K562 (cell line): ENCODE results near the gene MAP3K4. TPM values are rescaled to one million over a fixed set of nuclear protein-coding genes. Genes with fewer than 3 reads are reported as not detected.

Experiments used
- ATAC-seq: fragments of 200-7000 bp; cut with Tn5 transposase; 3 replicates; pipeline ENCODE4 v1.9.1; 2020; ENCODE audit warnings: moderate library complexity
- BruUV-seq: library from RNA; stranded (reverse); fragments of 400-500 nt; replicated peaks from 2 replicates; lab custom pipeline; 2021; lab: Mats Ljungman, UMichigan
- CTCF ChIA-PET: fragments of 300-600 bp; formaldehyde crosslinking; extraction: SDS; loops from one replicate; lab custom pipeline; 2021; ENCODE audit warnings: low intra/inter-chr PET ratio; lab: Yijun Ruan, JAX
- POLR2A ChIA-PET: fragments of 300-600, 350-650 bp; sonication (Branson Sonifier 250); formaldehyde crosslinking; extraction: SDS; loops from one replicate; lab custom pipeline; 2021; ENCODE audit warnings: antibody characterized with exemption, inconsistent platforms; lab: Yijun Ruan, JAX
- DNase-seq, 4 experiments: peaks; one replicate each; pipeline versions ENCODE4 v3.0.0 to v3.0.0-alpha.2; 2011 to 2018; ENCODE audit warnings: low spot score in 3 of 4, mixed read lengths in 3 of 4; ENCODE audit errors: extremely low read depth in 1 of 4
- FAIRE-seq: peaks from 2 replicates; lab custom pipeline; 2011; peaks lifted over from hg19 to GRCh38; lab: Jason Lieb, UNC
- H2AFZ ChIP-seq: 2 replicates; pipeline ENCODE4 v1.6.0; 2011; ENCODE audit warnings: low read depth, low read length, control low read depth, inconsistent platforms
- H3K27ac ChIP-seq: fragments of 200-600 bp; 3 replicates; pipeline ENCODE4 v1.8.0; 2011; ENCODE audit warnings: low read depth, mild to moderate bottlenecking, control low read depth, inconsistent platforms, low read length, moderate library complexity, mixed read lengths; ENCODE audit errors: extremely low read depth
- H3K27me3 ChIP-seq, 2 experiments: fragments of 300-600 bp in 1 of 2; 2 replicates in 1 of 2; 3 replicates in 1 of 2; pipeline versions ENCODE4 v1.6.0 to v1.8.0; 2011; ENCODE audit warnings: inconsistent platforms in 2 of 2, low read length in 2 of 2, mild to moderate bottlenecking in 1 of 2, mixed read lengths in 1 of 2, moderate library complexity in 1 of 2; ENCODE audit not compliant: control insufficient read depth in 2 of 2, insufficient read depth in 2 of 2
- H3K36me3 ChIP-seq: fragments of 300-600 bp; 3 replicates; pipeline ENCODE4 v1.8.0; 2011; ENCODE audit warnings: mild to moderate bottlenecking, low read length, inconsistent platforms; ENCODE audit not compliant: control insufficient read depth, insufficient read depth
- H3K4me1 ChIP-seq, 2 experiments: fragments of 200-600 bp in 1 of 2; replicated peaks in 1 of 2; 2 replicates in 1 of 2; 3 replicates in 1 of 2; pipeline versions ENCODE4 v1.5.1 to v1.8.0; 2011; ENCODE audit warnings: inconsistent platforms in 2 of 2, low read length in 2 of 2, mild to moderate bottlenecking in 1 of 2, mixed read lengths in 1 of 2, moderate library complexity in 1 of 2; ENCODE audit not compliant: control insufficient read depth in 2 of 2, insufficient read depth in 2 of 2
- H3K4me2 ChIP-seq: 2 replicates; pipeline ENCODE4 v1.6.1; 2011; ENCODE audit warnings: low read length, control low read depth, inconsistent platforms, mixed read lengths; ENCODE audit not compliant: insufficient read depth
- H3K4me3 ChIP-seq: fragments of 200-600 bp; sonication (generic), shearing (Covaris generic); 2 replicates; pipeline ENCODE4 v1.5.1; 2016; ENCODE audit warnings: control low read depth, inconsistent platforms
- H3K79me2 ChIP-seq: fragments of 200-600 bp; 3 replicates; pipeline ENCODE4 v1.8.0; 2011; ENCODE audit warnings: low read length, inconsistent platforms; ENCODE audit not compliant: control insufficient read depth, insufficient read depth
- H3K9ac ChIP-seq, 2 experiments: 2 replicates each; pipeline versions ENCODE4 v1.6.0 to v1.6.1; 2011; ENCODE audit warnings: low read depth in 2 of 2, low read length in 2 of 2, control low read depth in 1 of 2, inconsistent platforms in 1 of 2, mild to moderate bottlenecking in 1 of 2, mixed read lengths in 1 of 2; ENCODE audit not compliant: insufficient read depth in 1 of 2
- H3K9me1 ChIP-seq: one replicate; pipeline ENCODE4 v1.6.0; 2011; ENCODE audit warnings: inconsistent platforms, mild to moderate bottlenecking, low read length, moderate library complexity; ENCODE audit not compliant: control insufficient read depth, insufficient read depth
- H3K9me3 ChIP-seq: replicated peaks from 2 replicates; pipeline ENCODE4 v1.5.1; 2011; ENCODE audit warnings: low read depth, low read length, inconsistent platforms; ENCODE audit not compliant: control insufficient read depth, insufficient read depth
- H4K20me1 ChIP-seq: replicated peaks from 2 replicates; pipeline ENCODE4 v1.6.1; 2011; ENCODE audit warnings: low read length, inconsistent platforms, mixed read lengths; ENCODE audit not compliant: control insufficient read depth, insufficient read depth
- LCOR ChIP-seq: sonication (generic); formaldehyde crosslinking; IDR thresholded peaks from 2 replicates; pipeline ENCODE4 v1.8.0; 2022; ENCODE audit warnings: mild to moderate bottlenecking, missing genetic modification reagents
- MEF2D ChIP-seq: conservative IDR thresholded peaks from 2 replicates; pipeline ENCODE4 v1.6.1; 2016; ENCODE audit warnings: low read depth, missing genetic modification characterization, missing compliant biosample characterization
- POLR2G ChIP-seq: fragments of 200-400 bp; formaldehyde crosslinking; IDR thresholded peaks from 2 replicates; pipeline ENCODE4 v1.6.1; 2017; ENCODE audit warnings: low read depth, mild to moderate bottlenecking, antibody characterized with exemption, low read length, moderate library complexity
- USF1 ChIP-seq: sonication (generic); formaldehyde crosslinking; IDR thresholded peaks from 2 replicates; pipeline ENCODE4 v1.9.0; 2022; ENCODE audit warnings: mild to moderate bottlenecking, missing genetic modification reagents
- USF2 ChIP-seq: sonication (generic); formaldehyde crosslinking; IDR thresholded peaks from 2 replicates; pipeline ENCODE4 v1.5.0; 2020; ENCODE audit warnings: missing genetic modification reagents
- WGBS: fragments of 100-300 bp; shearing (Covaris generic); methylation state at CpG from one replicate; pipeline ENCODE4 v1.1.6; 2016; ENCODE audit warnings: low coverage, mixed read lengths; ENCODE audit not compliant: insufficient coverage; ENCODE audit errors: missing lambda C conversion rate; 5-methylcytosine and 5-hydroxymethylcytosine counted together
- in situ Hi-C: fragments of 300-500 bp; cut with MboI; formaldehyde crosslinking; loops from 4 replicates; pipeline ENCODE4 v1.15.0; 2018; ENCODE audit warnings: inconsistent platforms, mixed read lengths
- intact Hi-C: fragments of 100-400 bp; cut with micrococcal nuclease; formaldehyde crosslinking; loops from 2 replicates; pipeline ENCODE4 v1.14.2; 2022
- polyA plus RNA-seq, 8 experiments: library from polyadenylated mRNA; depleted of rRNA in 4 of 8; stranded (reverse) in 5 of 8; unstranded in 3 of 8; fragments of >200 nt; fragmentation: Nextera tagmentation in 2 of 8; fragmentation: Illumina TruSeq in 1 of 8; extraction: Ambion mirVana in 2 of 8; extraction: Trizol in 1 of 8; gene quantifications; 2 replicates each; pipeline versions ENCODE4 v1.2.1 to v1.2.3, GENCODE V29; 2011 to 2014; ENCODE audit warnings: inconsistent platforms in 1 of 8, missing spikeins in 1 of 8
- total RNA-seq, 7 experiments: library from RNA; depleted of rRNA in 6 of 7; stranded (reverse); fragments of >200 nt in 6 of 7; fragmentation: Illumina TruSeq in 2 of 7; extraction: Trizol in 2 of 7; gene quantifications; 2 replicates each; pipeline versions ENCODE4 v1.2.1 to v1.2.3, GENCODE V29; 2011 to 2021; ENCODE audit warnings: low replicate concordance in 1 of 7

The MAP3K4 gene
- total and polyA plus RNA-seq, 9 of the 15 experiments (the other 6 are each of a cell fraction or from before 2014, with no cell fraction given): 21.0 to 77.2 (median 48.9) TPM

GRCh38 chr6:161153725-161154124 lies 162.2 kb downstream of the MAP3K4 start:
- H3K27ac ChIP-seq: no peak overlapping the region
- 79% methylated on average over 10 of the region's 10 CpGs for WGBS
- ATAC-seq: no peak
- H3K4me3 ChIP-seq: no peak overlapping the region
- TF ChIP-seq MEF2D (no peak), LCOR (CRISPR knock-in tag) (no peak), USF1 (peak; percentile 45), USF2 (CRISPR knock-in tag) (peak; percentile 11; the same call in 1 of the 2 replicates), POLR2G (0 out of 2 replicates have a peak, but pooled peaks have one; percentile 22)
- no peak for FAIRE-seq
- no peaks in the 10 kb centered on the region for H3K79me2 ChIP-seq
- CTCF ChIA-PET: no interaction called here
- H3K27me3 ChIP-seq: peaks cover 0 to 5% of the 10 kb centered on the region in 2 experiments; a peak in 1 of 5 replicates
- no peaks in the 10 kb centered on the region for H3K9me1 ChIP-seq
- no peak overlapping the region for H3K4me2 ChIP-seq
- POLR2A ChIA-PET: interaction anchor here (1.4 kb wide), 1 partner anchor 8 kb away, joined by 4 read pairs; no protein-coding TSS in a partner anchor
- no peaks in the 10 kb centered on the region; the same call in 2 of the 3 replicates for H3K36me3 ChIP-seq
- H3K4me1 ChIP-seq: peaks cover 12 to 40% of the 10 kb centered on the region in 2 experiments; a peak in 4 of 5 replicates
- BruUV-seq: no TSS peak
- H2AFZ ChIP-seq: no peak overlapping the region
- in situ Hi-C loops: no loop called here
- intact Hi-C loops: loop anchor here (5.0 kb wide), 3 partner anchors 114 to 421 kb away; no protein-coding TSS in a partner anchor
- no peaks in the 10 kb centered on the region for H4K20me1 ChIP-seq
- no peak for DNase-seq
- H3K9ac ChIP-seq: no peak overlapping the region
- peaks cover 3% of the 10 kb centered on the region; the same call in 1 of the 2 replicates for H3K9me3 ChIP-seq
